Daoy (cell line): Measurements from ENCODE around the gene MGAT4B. TPM values are rescaled to one million over a fixed set of nuclear protein-coding genes. Genes with fewer than 3 reads are reported as not detected.

ENCODE experiments used
- total RNA-seq: library from RNA; depleted of rRNA; stranded (reverse); fragments of >200 nt; shearing (Covaris generic); gene quantifications from 2 replicates; pipeline ENCODE4 v1.2.3, GENCODE V29; 2014; rRNA removed

MGAT4B gene
- total RNA-seq, 1 experiment from 2014 or later, result 52.9 TPM

Other genes starting within 250 kb of the MGAT4B start
- gene HNRNPH1, start 183.2 kb downstream of the MGAT4B start, total RNA-seq, result 746 and 874 TPM in 2 replicates
- gene CBY3, start 125.8 kb downstream of the MGAT4B start, total RNA-seq, result not detected in 2 replicates
- 570 and 576 TPM in 2 replicates for gene CANX, start 107.9 kb downstream of the MGAT4B start, total RNA-seq
- 6.9 and 7.9 TPM in 2 replicates for gene MAML1, start 74.0 kb downstream of the MGAT4B start, total RNA-seq
- not detected in 2 replicates for gene LTC4S, start 12.9 kb downstream of the MGAT4B start, total RNA-seq
- 311 and 335 TPM in 2 replicates for gene SQSTM1, start 14.0 kb upstream of the MGAT4B start, total RNA-seq
- 9.2 and 11.1 TPM in 2 replicates for gene MRNIP, start 52.0 kb upstream of the MGAT4B start, total RNA-seq
- gene TBC1D9B, start 101.0 kb upstream of the MGAT4B start, total RNA-seq, result 23.1 and 25.0 TPM in 2 replicates